CD4-positive, alpha-beta memory T cell (primary cell): ENCODE data around the gene SNCAIP. TPM values are rescaled to one million over a fixed set of nuclear protein-coding genes. Genes with fewer than 3 reads are reported as not detected.

ENCODE experiments used
- CTCF ChIA-PET: fragments of 350-600 bp; sonication (Branson Sonifier 250); formaldehyde crosslinking; loops from one replicate; lab custom pipeline; 2021; ENCODE audit warnings: inconsistent platforms; ENCODE audit not compliant: partially characterized antibody; lab: Charles Lee
- POLR2A ChIA-PET: fragments of 350-600 bp; sonication (Branson Sonifier 250); formaldehyde crosslinking; loops from one replicate; lab custom pipeline; 2021; ENCODE audit not compliant: partially characterized antibody; lab: Charles Lee
- DNase-seq, 5 donors: peaks; one replicate each; pipeline versions ENCODE4 v3.0.0 to v3.0.0-alpha.2; 2020 to 2022; ENCODE audit warnings: mixed read lengths in 1 of 5
- H3K27ac ChIP-seq: one replicate; pipeline ENCODE4 v1.7.0; 2013; ENCODE audit warnings: low read depth, low read length
- H3K27me3 ChIP-seq: 2 replicates; pipeline ENCODE4 v1.7.0; 2013; ENCODE audit warnings: mild to moderate bottlenecking, low read length, moderate library complexity; ENCODE audit not compliant: insufficient read depth
- H3K36me3 ChIP-seq: 2 replicates; pipeline ENCODE4 v1.7.0; 2013; ENCODE audit warnings: mild to moderate bottlenecking, low read length, moderate library complexity; ENCODE audit not compliant: insufficient read depth
- H3K4me1 ChIP-seq: 2 replicates; pipeline ENCODE4 v1.7.0; 2013; ENCODE audit warnings: mild to moderate bottlenecking, low read length, moderate library complexity; ENCODE audit not compliant: insufficient read depth
- H3K4me3 ChIP-seq, 2 donors: one replicate each; pipeline ENCODE4 v1.7.0; 2013; ENCODE audit warnings: low read length in 2 of 2, mild to moderate bottlenecking in 1 of 2
- H3K9me3 ChIP-seq, 2 donors: one replicate each; pipeline ENCODE4 v1.7.0; 2013; ENCODE audit warnings: low read length in 2 of 2, control low read depth in 1 of 2; ENCODE audit not compliant: control insufficient read depth in 1 of 2
- H3K27ac Mint-ChIP-seq, 7 donors: one replicate each; pipeline ENCODE4 v1.8.0; 2020 to 2021; ENCODE audit warnings: mixed read lengths in 7 of 7, mild to moderate bottlenecking in 6 of 7, inconsistent platforms in 3 of 7, moderate library complexity in 3 of 7
- H3K27me3 Mint-ChIP-seq, 2 donors: one replicate each; pipeline ENCODE4 v1.8.0; 2020 to 2021; ENCODE audit warnings: mixed read lengths in 2 of 2
- H3K36me3 Mint-ChIP-seq, 2 donors: one replicate each; pipeline ENCODE4 v1.8.0; 2020 to 2021; ENCODE audit warnings: mixed read lengths in 2 of 2, inconsistent platforms in 1 of 2, mild to moderate bottlenecking in 1 of 2
- H3K4me1 Mint-ChIP-seq, 4 donors: one replicate each; pipeline ENCODE4 v1.8.0; 2020 to 2021; ENCODE audit warnings: mixed read lengths in 4 of 4, mild to moderate bottlenecking in 1 of 4
- H3K4me3 Mint-ChIP-seq, 8 donors: one replicate each; pipeline ENCODE4 v1.8.0; 2020 to 2021; ENCODE audit warnings: mixed read lengths in 8 of 8, mild to moderate bottlenecking in 7 of 8, moderate library complexity in 6 of 8, inconsistent platforms in 3 of 8
- H3K9me3 Mint-ChIP-seq, 8 donors: one replicate each; pipeline ENCODE4 v1.8.0; 2020 to 2021; ENCODE audit warnings: mixed read lengths in 8 of 8, mild to moderate bottlenecking in 5 of 8, inconsistent platforms in 3 of 8, moderate library complexity in 1 of 8
- intact Hi-C: fragments of 100-400 bp; cut with micrococcal nuclease; formaldehyde crosslinking; loops from one replicate; pipeline ENCODE4 v1.15.1; 2023
- polyA plus RNA-seq, 2 donors: library from polyadenylated mRNA; unstranded; fragments of 300-500 nt; fragmentation: Illumina TruSeq; gene quantifications; one replicate each; pipeline ENCODE4 v1.2.3, GENCODE V29; 2021
- total RNA-seq, 2 experiments: library from RNA; stranded (reverse); gene quantifications; one replicate each; pipeline ENCODE4 v1.2.3, GENCODE V29; 2021

Gene SNCAIP
- total and polyA plus RNA-seq, 4 experiments from 2014 or later = not detected

DNA sequence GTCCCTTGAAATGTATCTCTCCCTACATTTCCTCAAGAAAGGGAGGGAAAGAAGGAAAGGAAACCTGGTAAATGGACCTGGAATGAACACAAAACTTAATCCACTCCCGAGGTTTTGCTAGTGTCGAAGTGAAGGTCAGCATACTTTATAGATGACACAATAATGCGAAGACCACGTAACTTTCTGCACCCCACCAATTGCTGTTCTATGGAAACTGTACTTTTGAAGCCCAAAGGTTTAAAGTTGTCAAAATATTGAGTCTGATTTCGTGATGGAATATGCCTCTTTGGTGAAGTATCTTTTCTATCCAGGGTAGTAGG, 103.7 kb downstream of the SNCAIP start:
- Mint-ChIP-seq H3K9me3 (peaks cover 0 to 3% (median 0%) of the 10 kb centered on the region in 8 donors), H3K4me1 (no peaks in the 10 kb centered on the region), H3K36me3 (no peaks in the 10 kb centered on the region), H3K27me3 (peaks cover 1 to 7% of the 10 kb centered on the region in 2 donors), H3K4me3 (no peak overlapping the region), H3K27ac (no peak overlapping the region)
- no peaks in the 10 kb centered on the region for H3K4me1 ChIP-seq
- no peaks in the 10 kb centered on the region for H3K36me3 ChIP-seq
- no peaks in the 10 kb centered on the region for H3K27me3 ChIP-seq
- DNase-seq = no peak
- intact Hi-C loops = no loop called here
- H3K9me3 ChIP-seq = no peaks in the 10 kb centered on the region
- ChIA-PET POLR2A (no interaction called here), CTCF (no interaction called here)
- no peak overlapping the region for H3K27ac ChIP-seq
- H3K4me3 ChIP-seq = no peak overlapping the region

DNA sequence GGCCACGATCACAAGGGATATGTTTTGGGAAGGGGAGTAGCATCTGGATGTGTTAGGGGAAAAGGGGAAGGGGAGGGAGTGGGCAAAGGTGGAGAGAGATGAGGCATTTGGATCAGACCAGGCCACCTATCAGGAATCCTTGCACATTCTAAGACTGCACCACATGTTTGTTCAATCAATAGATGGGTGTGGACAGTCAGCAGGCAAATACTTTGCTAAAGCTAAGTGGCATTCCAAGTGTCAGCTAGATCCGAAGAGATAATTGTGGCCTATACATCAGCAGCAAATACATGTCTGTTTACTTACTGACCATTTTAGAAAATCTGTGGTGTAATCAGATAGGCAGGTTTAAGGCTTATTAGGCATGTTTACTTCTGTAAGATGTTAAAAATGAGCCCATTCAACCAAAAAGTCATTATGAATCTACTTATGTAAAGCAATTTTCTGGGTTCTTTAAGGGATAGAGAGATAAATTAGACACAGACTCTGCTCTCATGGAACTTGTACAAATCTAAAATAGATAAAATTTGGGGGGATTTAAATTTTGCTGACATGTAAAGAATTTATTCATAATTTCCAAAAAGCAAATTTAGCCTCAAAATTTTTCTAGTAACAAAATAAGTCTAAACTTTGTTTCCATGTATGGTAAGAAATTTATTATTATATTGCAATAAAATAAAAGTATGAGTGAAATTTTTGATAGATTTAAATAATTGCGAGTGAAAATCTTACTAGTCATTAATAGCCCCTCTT, 107.3 kb downstream of the SNCAIP start:
- Mint-ChIP-seq H3K4me1 (no peaks in the 10 kb centered on the region), H3K4me3 (no peak overlapping the region), H3K27me3 (peaks cover 0 to 1% of the 10 kb centered on the region in 2 donors), H3K36me3 (no peaks in the 10 kb centered on the region), H3K27ac (no peak overlapping the region), H3K9me3 (peaks cover 0 to 3% (median 0%) of the 10 kb centered on the region in 8 donors)
- H3K9me3 ChIP-seq = no peaks in the 10 kb centered on the region
- H3K4me1 ChIP-seq = no peaks in the 10 kb centered on the region
- no peak for DNase-seq
- no peaks in the 10 kb centered on the region for H3K36me3 ChIP-seq
- H3K27ac ChIP-seq = no peak overlapping the region
- intact Hi-C loops = no loop called here
- no peaks in the 10 kb centered on the region for H3K27me3 ChIP-seq
- POLR2A ChIA-PET = no interaction called here
- H3K4me3 ChIP-seq = no peak overlapping the region
- CTCF ChIA-PET = no interaction called here

DNA sequence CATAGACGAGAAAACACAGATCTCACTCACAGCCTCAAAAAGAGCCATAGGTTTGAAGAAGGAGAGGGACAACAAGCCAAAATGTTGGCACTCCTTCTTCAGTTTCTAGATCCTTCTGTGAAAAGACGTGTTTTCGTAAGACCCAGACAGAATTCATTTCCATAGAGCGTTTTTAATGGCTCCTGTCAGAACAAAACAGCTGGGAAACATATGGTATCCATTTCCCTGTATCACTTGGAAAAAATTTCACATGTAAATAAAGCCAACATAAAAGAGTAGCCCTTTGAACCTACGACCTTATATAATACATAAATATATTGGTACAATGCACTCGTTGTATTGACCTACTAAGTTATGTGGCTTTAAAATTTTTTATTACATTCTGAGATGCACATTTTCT, 108.1 kb downstream of the SNCAIP start:
- H3K4me1 Mint-ChIP-seq = no peaks in the 10 kb centered on the region
- no peaks in the 10 kb centered on the region for H3K9me3 ChIP-seq
- no peaks in the 10 kb centered on the region for H3K36me3 Mint-ChIP-seq
- H3K4me3 Mint-ChIP-seq = no peak overlapping the region
- H3K27me3 Mint-ChIP-seq = peaks cover 0 to 1% of the 10 kb centered on the region in 2 donors
- H3K27ac Mint-ChIP-seq = no peak overlapping the region
- no peak overlapping the region for H3K4me3 ChIP-seq
- H3K27me3 ChIP-seq = no peaks in the 10 kb centered on the region
- ChIA-PET POLR2A (no interaction called here), CTCF (no interaction called here)
- no peak overlapping the region for H3K27ac ChIP-seq
- intact Hi-C loops = no loop called here
- no peaks in the 10 kb centered on the region for H3K4me1 ChIP-seq
- no peaks in the 10 kb centered on the region for H3K36me3 ChIP-seq
- peaks cover 0 to 3% (median 0%) of the 10 kb centered on the region in 8 donors for H3K9me3 Mint-ChIP-seq
- no peak for DNase-seq

DNA sequence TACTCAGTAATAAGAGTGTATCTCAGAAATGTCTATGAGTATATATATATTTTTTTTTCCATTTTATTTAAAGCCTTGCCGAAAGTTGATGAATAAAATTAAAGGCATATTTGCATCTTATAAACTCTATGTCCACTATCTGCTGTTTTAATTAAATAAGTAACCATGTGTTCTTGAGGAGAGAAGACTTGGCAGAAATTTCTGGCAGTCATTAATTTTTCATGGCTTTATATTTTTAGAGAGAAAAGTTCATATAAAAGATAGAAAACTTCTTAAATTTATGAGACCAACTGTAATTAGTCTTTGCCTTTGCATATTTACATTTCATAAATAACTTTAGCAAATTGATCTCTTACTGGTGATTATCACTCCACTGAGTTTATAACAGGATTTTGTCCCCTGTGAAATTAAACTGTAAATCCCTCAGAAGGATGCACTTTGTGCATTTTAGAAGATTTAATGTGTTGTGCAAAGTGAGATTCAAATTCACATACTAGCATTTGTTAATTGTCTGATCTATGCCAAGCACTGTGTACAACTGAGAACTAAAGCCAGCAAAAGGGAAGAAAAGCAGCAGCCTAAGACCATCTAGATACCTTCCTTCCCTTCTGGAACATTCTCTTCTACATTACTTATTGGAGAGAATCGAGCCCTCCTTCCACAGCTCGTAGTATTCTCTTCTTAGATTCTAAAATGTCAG, 108.7 kb downstream of the SNCAIP start:
- Mint-ChIP-seq H3K9me3 (peaks cover 0 to 3% (median 0%) of the 10 kb centered on the region in 8 donors), H3K27me3 (peaks cover 0 to 1% of the 10 kb centered on the region in 2 donors), H3K4me1 (no peaks in the 10 kb centered on the region), H3K27ac (no peak overlapping the region), H3K4me3 (no peak overlapping the region), H3K36me3 (no peaks in the 10 kb centered on the region)
- no peak for DNase-seq
- H3K4me3 ChIP-seq = no peak overlapping the region
- no peak overlapping the region for H3K27ac ChIP-seq
- ChIA-PET POLR2A (no interaction called here), CTCF (no interaction called here)
- no peaks in the 10 kb centered on the region for H3K4me1 ChIP-seq
- intact Hi-C loops = no loop called here
- no peaks in the 10 kb centered on the region for H3K36me3 ChIP-seq
- H3K27me3 ChIP-seq = no peaks in the 10 kb centered on the region
- no peaks in the 10 kb centered on the region for H3K9me3 ChIP-seq

DNA sequence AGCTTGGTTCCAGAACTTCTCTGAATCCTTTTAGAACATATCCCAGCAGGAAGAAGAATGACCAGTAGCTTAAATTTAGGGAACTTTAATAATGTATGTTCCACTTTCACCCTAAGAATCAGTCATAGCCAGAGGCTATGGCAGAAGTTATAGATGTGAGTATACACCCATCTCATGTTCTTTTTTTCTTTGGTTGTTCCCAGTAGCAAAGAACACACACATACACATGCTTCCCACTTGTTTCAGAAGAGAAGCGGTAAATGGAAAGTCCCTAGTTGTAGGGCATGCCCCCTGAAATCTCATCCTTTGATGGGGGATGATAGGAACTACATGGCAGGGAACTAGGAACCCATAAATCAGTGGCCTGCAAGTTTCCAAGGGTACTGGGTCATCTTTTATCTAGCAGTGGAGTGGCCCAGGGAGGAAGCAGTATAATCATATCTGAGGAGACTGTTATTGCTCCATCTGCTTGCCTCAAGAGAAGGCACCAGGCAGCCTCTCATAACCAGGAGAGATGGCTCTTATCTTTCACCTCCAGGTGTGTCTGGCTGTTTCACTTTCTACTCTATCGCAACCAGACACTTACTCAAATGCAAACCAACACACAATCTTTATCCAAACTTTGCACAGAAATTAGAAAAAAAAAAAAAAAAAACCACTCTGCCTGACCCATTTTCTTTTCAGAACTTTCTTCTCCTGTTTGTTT, 109.5 kb downstream of the SNCAIP start:
- ChIA-PET POLR2A (no interaction called here), CTCF (no interaction called here)
- H3K27ac ChIP-seq = no peak overlapping the region
- Mint-ChIP-seq H3K27me3 (peaks cover 0 to 1% of the 10 kb centered on the region in 2 donors), H3K4me3 (no peak overlapping the region), H3K36me3 (no peaks in the 10 kb centered on the region), H3K9me3 (peaks cover 0 to 2% (median 0%) of the 10 kb centered on the region in 8 donors), H3K27ac (no peak overlapping the region), H3K4me1 (no peaks in the 10 kb centered on the region)
- no peaks in the 10 kb centered on the region for H3K27me3 ChIP-seq
- no peaks in the 10 kb centered on the region for H3K36me3 ChIP-seq
- H3K4me3 ChIP-seq = no peak overlapping the region
- intact Hi-C loops = no loop called here
- no peak for DNase-seq
- H3K9me3 ChIP-seq = no peaks in the 10 kb centered on the region
- no peaks in the 10 kb centered on the region for H3K4me1 ChIP-seq

DNA sequence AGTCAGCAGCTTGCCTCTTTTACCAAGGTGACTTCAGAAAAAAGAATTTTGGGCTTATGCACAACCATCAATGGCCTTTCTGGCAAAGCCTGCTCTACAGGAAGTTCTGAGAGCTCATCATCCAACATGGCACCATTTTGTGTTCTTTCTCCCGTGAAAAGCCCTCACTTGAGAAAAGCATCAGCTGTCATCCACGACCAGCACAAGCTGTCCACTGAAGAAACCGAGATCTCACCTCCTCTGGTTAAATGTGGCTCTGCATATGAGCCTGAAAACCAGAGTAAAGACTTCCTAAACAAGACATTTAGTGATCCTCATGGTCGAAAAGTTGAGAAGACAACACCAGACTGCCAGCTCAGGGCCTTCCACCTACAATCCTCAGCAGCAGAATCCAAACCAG, 111.2 kb downstream of the SNCAIP start:
- no peaks in the 10 kb centered on the region for H3K4me1 ChIP-seq
- H3K36me3 Mint-ChIP-seq = no peaks in the 10 kb centered on the region
- CTCF ChIA-PET = no interaction called here
- POLR2A ChIA-PET = no interaction called here
- H3K36me3 ChIP-seq = no peaks in the 10 kb centered on the region
- intact Hi-C loops = no loop called here
- no peaks in the 10 kb centered on the region for H3K27me3 ChIP-seq
- DNase-seq = no peak
- H3K4me3 Mint-ChIP-seq = no peak overlapping the region
- H3K4me3 ChIP-seq = no peak overlapping the region
- H3K9me3 Mint-ChIP-seq = peaks cover 0 to 2% (median 0%) of the 10 kb centered on the region in 8 donors
- H3K4me1 Mint-ChIP-seq = no peaks in the 10 kb centered on the region
- H3K27me3 Mint-ChIP-seq = no peaks in the 10 kb centered on the region
- no peak overlapping the region for H3K27ac ChIP-seq
- H3K9me3 ChIP-seq = no peaks in the 10 kb centered on the region
- H3K27ac Mint-ChIP-seq = no peak overlapping the region

DNA sequence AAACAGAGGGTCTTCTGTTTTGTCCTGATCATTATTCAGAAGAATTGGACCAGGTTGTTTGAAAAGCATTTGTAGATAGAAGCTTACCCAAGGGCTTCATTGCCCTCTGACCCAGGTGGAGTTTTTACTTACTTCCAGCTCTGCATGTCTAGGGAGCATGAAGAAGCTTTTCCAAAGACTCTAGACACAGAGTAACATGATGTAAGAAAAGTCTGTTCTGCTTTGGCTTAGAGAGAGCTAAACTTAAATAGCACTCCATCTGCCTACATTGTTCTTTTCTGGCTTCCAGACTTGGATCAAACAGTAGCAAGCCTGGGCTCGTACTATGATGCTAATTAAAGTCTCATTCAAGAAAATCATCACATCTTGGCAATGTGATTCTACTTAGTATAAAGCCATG, 112.1 kb downstream of the SNCAIP start:
- no peaks in the 10 kb centered on the region for H3K36me3 Mint-ChIP-seq
- no peak overlapping the region for H3K27ac Mint-ChIP-seq
- ChIA-PET CTCF (no interaction called here), POLR2A (no interaction called here)
- Histone ChIP-seq H3K36me3 (no peaks in the 10 kb centered on the region), H3K4me1 (no peaks in the 10 kb centered on the region), H3K9me3 (no peaks in the 10 kb centered on the region), H3K27me3 (no peaks in the 10 kb centered on the region), H3K4me3 (no peak overlapping the region), H3K27ac (no peak overlapping the region)
- H3K27me3 Mint-ChIP-seq = no peaks in the 10 kb centered on the region
- no peak overlapping the region for H3K4me3 Mint-ChIP-seq
- peaks cover 0 to 4% (median 0%) of the 10 kb centered on the region in 8 donors for H3K9me3 Mint-ChIP-seq
- intact Hi-C loops = no loop called here
- DNase-seq = no peak
- no peaks in the 10 kb centered on the region for H3K4me1 Mint-ChIP-seq
